Type B pancreatic cell (in vitro differentiated cells): ENCODE measurements around the gene SDK1. TPM values are rescaled to one million over a fixed set of nuclear protein-coding genes. Genes with fewer than 3 reads are reported as not detected.

Experiments used
- DNase-seq: peaks from one replicate; pipeline ENCODE4 v3.0.0; 2021; ENCODE audit warnings: mixed read lengths; ENCODE audit not compliant: unreplicated experiment; ENCODE audit errors: extremely low spot score
- H3K27ac Mint-ChIP-seq: 2 replicates; pipeline ENCODE4 v1.8.0; 2021; ENCODE audit warnings: mild to moderate bottlenecking, mixed read lengths
- H3K27me3 Mint-ChIP-seq: 2 replicates; pipeline ENCODE4 v1.8.0; 2021; ENCODE audit warnings: mixed read lengths
- H3K36me3 Mint-ChIP-seq: 2 replicates; pipeline ENCODE4 v1.8.0; 2021; ENCODE audit warnings: mixed read lengths
- H3K4me1 Mint-ChIP-seq: one replicate; pipeline ENCODE4 v1.8.0; 2021; ENCODE audit warnings: mixed read lengths; ENCODE audit not compliant: unreplicated experiment
- H3K4me3 Mint-ChIP-seq: 2 replicates; pipeline ENCODE4 v1.8.0; 2021; ENCODE audit warnings: mild to moderate bottlenecking, mixed read lengths
- H3K9me3 Mint-ChIP-seq: 2 replicates; pipeline ENCODE4 v1.8.0; 2021; ENCODE audit warnings: mixed read lengths
- CTCF ChIP-seq: fragments of 200-600 bp; sonication (generic); conservative IDR thresholded peaks from 2 replicates; pipeline ENCODE4 v1.5.0; 2021; ENCODE audit warnings: antibody characterized with exemption, mild to moderate bottlenecking
- total RNA-seq: library from RNA; stranded (reverse); gene quantifications from 2 replicates; pipeline ENCODE4 v1.2.1, GENCODE V29; 2021; ENCODE audit warnings: low replicate concordance

The SDK1 gene
- total RNA-seq, 1 donor from 2014 or later: 26.1 TPM

GRCh38 chr7:4169455-4169854 lies 868.4 kb downstream of the SDK1 start:
- Mint-ChIP-seq H3K27me3 (no peaks in the 10 kb centered on the region), H3K4me3 (no peak overlapping the region), H3K36me3 (no peaks in the 10 kb centered on the region), H3K9me3 (no peaks in the 10 kb centered on the region), H3K27ac (peak overlapping the region; percentile 20), H3K4me1 (peaks cover 17% of the 10 kb centered on the region)
- TF ChIP-seq CTCF: no peak
- DNase-seq: no peak

GRCh38 chr7:4170997-4171786 lies 870.1 kb downstream of the SDK1 start:
- Mint-ChIP-seq H3K9me3 (no peaks in the 10 kb centered on the region), H3K27ac (no peak overlapping the region), H3K27me3 (no peaks in the 10 kb centered on the region), H3K4me1 (peaks cover 17% of the 10 kb centered on the region), H3K4me3 (no peak overlapping the region), H3K36me3 (no peaks in the 10 kb centered on the region)
- TF ChIP-seq CTCF: no peak
- DNase-seq: no peak

GRCh38 chr7:4172883-4173282 lies 871.8 kb downstream of the SDK1 start:
- no peak overlapping the region for H3K4me3 Mint-ChIP-seq
- no peaks in the 10 kb centered on the region for H3K36me3 Mint-ChIP-seq
- H3K4me1 Mint-ChIP-seq: peaks cover 17% of the 10 kb centered on the region
- no peak for DNase-seq
- no peaks in the 10 kb centered on the region for H3K9me3 Mint-ChIP-seq
- H3K27me3 Mint-ChIP-seq: no peaks in the 10 kb centered on the region
- TF ChIP-seq CTCF: no peak
- no peak overlapping the region for H3K27ac Mint-ChIP-seq

GRCh38 chr7:4173615-4174014 lies 872.6 kb downstream of the SDK1 start:
- Mint-ChIP-seq H3K9me3 (no peaks in the 10 kb centered on the region), H3K4me1 (peaks cover 12% of the 10 kb centered on the region), H3K27ac (no peak overlapping the region), H3K27me3 (no peaks in the 10 kb centered on the region), H3K4me3 (no peak overlapping the region), H3K36me3 (no peaks in the 10 kb centered on the region)
- no peak for DNase-seq
- TF ChIP-seq CTCF: no peak

GRCh38 chr7:4174016-4174415 lies 873.0 kb downstream of the SDK1 start:
- TF ChIP-seq CTCF: no peak
- no peaks in the 10 kb centered on the region for H3K9me3 Mint-ChIP-seq
- H3K27ac Mint-ChIP-seq: no peak overlapping the region
- no peaks in the 10 kb centered on the region for H3K36me3 Mint-ChIP-seq
- DNase-seq: no peak
- H3K4me1 Mint-ChIP-seq: peaks cover 9% of the 10 kb centered on the region
- H3K4me3 Mint-ChIP-seq: no peak overlapping the region
- H3K27me3 Mint-ChIP-seq: no peaks in the 10 kb centered on the region
